HepG2 (cell line): ENCODE data around the gene PPP1R18. TPM values are rescaled to one million over a fixed set of nuclear protein-coding genes. Genes with fewer than 3 reads are reported as not detected.

Experiments used
- BCL6 ChIP-seq: IDR thresholded peaks from 2 replicates; pipeline ENCODE4 v1.6.1; 2016; ENCODE audit warnings: missing genetic modification reagents, missing compliant biosample characterization
- DNMT3B ChIP-seq: conservative IDR thresholded peaks from 2 replicates; pipeline ENCODE4 v1.6.1; 2016; ENCODE audit warnings: missing biosample characterization, control low read depth
- GPBP1L1 ChIP-seq: sonication (generic); formaldehyde crosslinking; IDR thresholded peaks from 2 replicates; pipeline ENCODE4 v1.5.0; 2020; ENCODE audit warnings: mild to moderate bottlenecking, missing genetic modification reagents
- HOXA7 ChIP-seq: sonication (generic); formaldehyde crosslinking; IDR thresholded peaks from 2 replicates; pipeline ENCODE4 v1.8.1; 2022; ENCODE audit warnings: mild to moderate bottlenecking, missing genetic modification reagents, moderate library complexity
- KDM3A ChIP-seq: IDR thresholded peaks from 2 replicates; pipeline ENCODE4 v1.6.1; 2018; ENCODE audit warnings: low read depth, missing compliant biosample characterization
- KLF13 ChIP-seq: sonication (generic); formaldehyde crosslinking; IDR thresholded peaks from 2 replicates; pipeline ENCODE4 v1.4.0; 2020; ENCODE audit warnings: mild to moderate bottlenecking, missing genetic modification reagents
- KLF16 ChIP-seq, 2 experiments: sonication (generic) in 1 of 2; formaldehyde crosslinking in 1 of 2; IDR thresholded peaks; 2 replicates each; pipeline versions ENCODE4 v1.6.1 to v1.8.0; 2016 to 2023; ENCODE audit warnings: missing genetic modification reagents in 2 of 2, missing compliant biosample characterization in 1 of 2
- LCORL ChIP-seq, 2 experiments: fragments of 450-650 bp in 1 of 2; sonication (generic) in 1 of 2; formaldehyde crosslinking in 1 of 2; IDR thresholded peaks; 2 replicates each; pipeline versions ENCODE4 v1.5.0 to v1.6.1; 2017 to 2020; ENCODE audit warnings: antibody characterized with exemption in 1 of 2, missing genetic modification reagents in 1 of 2
- MTF2 ChIP-seq: sonication (generic); formaldehyde crosslinking; IDR thresholded peaks from 2 replicates; pipeline ENCODE4 v1.5.0; 2020; ENCODE audit warnings: missing genetic modification reagents, borderline replicate concordance
- NFIB ChIP-seq: sonication (generic); formaldehyde crosslinking; IDR thresholded peaks from 2 replicates; pipeline ENCODE4 v1.9.0; 2021; ENCODE audit warnings: missing genetic modification reagents, mild to moderate bottlenecking, borderline replicate concordance
- POGZ ChIP-seq: sonication (generic); formaldehyde crosslinking; IDR thresholded peaks from 2 replicates; pipeline ENCODE4 v1.4.0; 2020; ENCODE audit warnings: mild to moderate bottlenecking, missing genetic modification reagents
- RFXAP ChIP-seq: sonication (generic); formaldehyde crosslinking; IDR thresholded peaks from 2 replicates; pipeline ENCODE4 v1.4.0; 2020; ENCODE audit warnings: missing genetic modification reagents, borderline replicate concordance
- ZFP36L2 ChIP-seq: sonication (generic); formaldehyde crosslinking; IDR thresholded peaks from 2 replicates; pipeline ENCODE4 v1.4.0; 2020; ENCODE audit warnings: missing genetic modification reagents
- ZFP41 ChIP-seq: sonication (generic); formaldehyde crosslinking; IDR thresholded peaks from 2 replicates; pipeline ENCODE4 v1.4.0; 2020; ENCODE audit warnings: mild to moderate bottlenecking, missing genetic modification reagents, borderline replicate concordance
- ZNF136 ChIP-seq: sonication (generic); formaldehyde crosslinking; IDR thresholded peaks from 2 replicates; pipeline ENCODE4 v1.8.1; 2022; ENCODE audit warnings: low read depth, mild to moderate bottlenecking, moderate library complexity, missing genetic modification reagents
- ZNF326 ChIP-seq: sonication (generic); formaldehyde crosslinking; IDR thresholded peaks from 2 replicates; pipeline ENCODE4 v1.4.0; 2020; ENCODE audit warnings: missing genetic modification reagents, borderline replicate concordance
- ZNF501 ChIP-seq: sonication (generic); formaldehyde crosslinking; IDR thresholded peaks from 2 replicates; pipeline ENCODE4 v1.5.1; 2020; ENCODE audit warnings: mild to moderate bottlenecking, moderate library complexity, missing genetic modification reagents
- ZNF546 ChIP-seq: sonication (generic); formaldehyde crosslinking; conservative IDR thresholded peaks from 2 replicates; pipeline ENCODE4 v1.8.1; 2023; ENCODE audit warnings: mild to moderate bottlenecking, missing genetic modification reagents
- ZNF724P ChIP-seq: sonication (generic); formaldehyde crosslinking; IDR thresholded peaks from 2 replicates; pipeline ENCODE4 v1.8.0; 2022; ENCODE audit warnings: missing genetic modification reagents, borderline replicate concordance
- ZNF772 ChIP-seq: sonication (generic); formaldehyde crosslinking; IDR thresholded peaks from 2 replicates; pipeline ENCODE4 v1.5.0; 2020; ENCODE audit warnings: mild to moderate bottlenecking, missing genetic modification reagents
- ZNF816 ChIP-seq: sonication (generic); formaldehyde crosslinking; IDR thresholded peaks from 2 replicates; pipeline ENCODE4 v1.8.0; 2022; ENCODE audit warnings: missing genetic modification reagents, mild to moderate bottlenecking, borderline replicate concordance
- polyA plus RNA-seq, 8 experiments: library from polyadenylated mRNA; depleted of rRNA in 3 of 8; stranded (reverse) in 7 of 8; unstranded in 1 of 8; fragments of >200 nt; fragmentation: Illumina TruSeq in 4 of 8; extraction: Trizol in 4 of 8; gene quantifications; 2 replicates each; pipeline versions ENCODE4 v1.2.1 to v1.2.3, GENCODE V29; 2011 to 2016; ENCODE audit warnings: low read depth in 4 of 8, missing spikeins in 1 of 8, mixed read lengths in 1 of 8; ENCODE audit not compliant: insufficient read depth in 1 of 8
- total RNA-seq, 5 experiments: library from RNA; depleted of rRNA; stranded (reverse); fragments of >200 nt; fragmentation: Illumina TruSeq; extraction: Trizol; gene quantifications; 2 replicates each; pipeline ENCODE4 v1.2.3, GENCODE V29; 2016; ENCODE audit warnings: low read depth in 1 of 5
- TF ChIP-seq, protein P1 (sequence below): sonication (generic); formaldehyde crosslinking; IDR thresholded peaks from 2 replicates; pipeline ENCODE4 v1.5.0; 2020; ENCODE audit warnings: missing genetic modification reagents
- TF ChIP-seq, protein P2 (sequence below): IDR thresholded peaks from 2 replicates; pipeline ENCODE4 v1.6.1; 2016; ENCODE audit warnings: control low read depth

PPP1R18 gene
- total and polyA plus RNA-seq, 2 of the 13 experiments (the other 11 are each of a cell fraction or from before 2014, with no cell fraction given), result 4.9 to 9.2 TPM

- TF ChIP-seq KLF16 (CRISPR knock-in tag; IDR thresholded peaks at IDR 0.05), result peak in 1 of 2 experiments; percentile 53; a peak in 2 of 4 replicates
- TF ChIP-seq ZNF136 (CRISPR knock-in tag), result no peak
- no peak for TF ChIP-seq LCORL (IDR thresholded peaks at IDR 0.05)
- TF ChIP-seq LCORL (CRISPR knock-in tag; IDR thresholded peaks at IDR 0.05), result peak; percentile 60
- TF ChIP-seq ZNF816 (CRISPR knock-in tag), result no peak
- TF ChIP-seq, protein P1, sequence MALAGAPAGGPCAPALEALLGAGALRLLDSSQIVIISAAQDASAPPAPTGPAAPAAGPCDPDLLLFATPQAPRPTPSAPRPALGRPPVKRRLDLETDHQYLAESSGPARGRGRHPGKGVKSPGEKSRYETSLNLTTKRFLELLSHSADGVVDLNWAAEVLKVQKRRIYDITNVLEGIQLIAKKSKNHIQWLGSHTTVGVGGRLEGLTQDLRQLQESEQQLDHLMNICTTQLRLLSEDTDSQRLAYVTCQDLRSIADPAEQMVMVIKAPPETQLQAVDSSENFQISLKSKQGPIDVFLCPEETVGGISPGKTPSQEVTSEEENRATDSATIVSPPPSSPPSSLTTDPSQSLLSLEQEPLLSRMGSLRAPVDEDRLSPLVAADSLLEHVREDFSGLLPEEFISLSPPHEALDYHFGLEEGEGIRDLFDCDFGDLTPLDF (CRISPR knock-in tag), result peak; percentile 98
- TF ChIP-seq ZFP36L2, result no peak
- TF ChIP-seq MTF2 (CRISPR knock-in tag), result no peak
- no peak for TF ChIP-seq ZFP41 (CRISPR knock-in tag)
- TF ChIP-seq ZNF326, result no peak
- TF ChIP-seq GPBP1L1 (CRISPR knock-in tag), result no peak
- TF ChIP-seq BCL6 (CRISPR knock-in tag), result no peak
- TF ChIP-seq KDM3A, result no peak
- no peak for TF ChIP-seq ZNF724P (CRISPR knock-in tag)
- peak; percentile 90 for TF ChIP-seq ZNF772 (CRISPR knock-in tag)
- TF ChIP-seq, protein P2, sequence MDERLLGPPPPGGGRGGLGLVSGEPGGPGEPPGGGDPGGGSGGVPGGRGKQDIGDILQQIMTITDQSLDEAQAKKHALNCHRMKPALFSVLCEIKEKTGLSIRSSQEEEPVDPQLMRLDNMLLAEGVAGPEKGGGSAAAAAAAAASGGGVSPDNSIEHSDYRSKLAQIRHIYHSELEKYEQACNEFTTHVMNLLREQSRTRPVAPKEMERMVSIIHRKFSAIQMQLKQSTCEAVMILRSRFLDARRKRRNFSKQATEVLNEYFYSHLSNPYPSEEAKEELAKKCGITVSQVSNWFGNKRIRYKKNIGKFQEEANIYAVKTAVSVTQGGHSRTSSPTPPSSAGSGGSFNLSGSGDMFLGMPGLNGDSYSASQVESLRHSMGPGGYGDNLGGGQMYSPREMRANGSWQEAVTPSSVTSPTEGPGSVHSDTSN (CRISPR knock-in tag), result no peak
- no peak for TF ChIP-seq KLF13 (CRISPR knock-in tag)
- no peak for TF ChIP-seq POGZ (CRISPR knock-in tag)
- no peak for TF ChIP-seq NFIB (CRISPR knock-in tag)
- TF ChIP-seq ZNF546 (CRISPR knock-in tag), result 0 out of 2 replicates have a peak, but pooled peaks have one; percentile 38
- TF ChIP-seq ZNF501 (CRISPR knock-in tag), result peak; percentile 71
- 0 out of 2 replicates have a peak, but pooled peaks have one; percentile 30 for TF ChIP-seq RFXAP (CRISPR knock-in tag)
- no peak for TF ChIP-seq DNMT3B (CRISPR knock-in tag)
- TF ChIP-seq HOXA7 (CRISPR knock-in tag), result no peak
Observed at GRCh38 chr6:30719791-30720737, 33.6 kb upstream of the PPP1R18 start, which contains the start of gene TUBB (continued).
